BE2C (cell line): ENCODE measurements around the gene ITGA3.

ENCODE experiments used
- DNase-seq: peaks from one replicate; pipeline ENCODE4 v3.0.0-alpha.2; 2020
- H3K27me3 ChIP-seq: fragments of 250-450 bp; sonication (Bioruptor Pico); 2 replicates; pipeline ENCODE4 v1.5.1; 2020; ENCODE audit warnings: mild to moderate bottlenecking
- H3K36me3 ChIP-seq: fragments of 250-450 bp; sonication (Bioruptor Pico); 2 replicates; pipeline ENCODE4 v1.5.1; 2020; ENCODE audit warnings: mild to moderate bottlenecking
- H3K4me1 ChIP-seq: fragments of 250-450 bp; sonication (Bioruptor Pico); 2 replicates; pipeline ENCODE4 v1.5.1; 2020
- H3K4me3 ChIP-seq: 2 replicates; pipeline ENCODE4 v1.5.1; 2011; ENCODE audit warnings: low read depth, low read length
- H3K9me3 ChIP-seq: fragments of 250-450 bp; sonication (Bioruptor Pico); 2 replicates; pipeline ENCODE4 v1.5.1; 2020
- CTCF ChIP-seq: IDR thresholded peaks from 2 replicates; pipeline ENCODE4 v1.5.1; 2012; ENCODE audit warnings: mild to moderate bottlenecking, low read depth, low read length

The ITGA3 gene

DNA sequence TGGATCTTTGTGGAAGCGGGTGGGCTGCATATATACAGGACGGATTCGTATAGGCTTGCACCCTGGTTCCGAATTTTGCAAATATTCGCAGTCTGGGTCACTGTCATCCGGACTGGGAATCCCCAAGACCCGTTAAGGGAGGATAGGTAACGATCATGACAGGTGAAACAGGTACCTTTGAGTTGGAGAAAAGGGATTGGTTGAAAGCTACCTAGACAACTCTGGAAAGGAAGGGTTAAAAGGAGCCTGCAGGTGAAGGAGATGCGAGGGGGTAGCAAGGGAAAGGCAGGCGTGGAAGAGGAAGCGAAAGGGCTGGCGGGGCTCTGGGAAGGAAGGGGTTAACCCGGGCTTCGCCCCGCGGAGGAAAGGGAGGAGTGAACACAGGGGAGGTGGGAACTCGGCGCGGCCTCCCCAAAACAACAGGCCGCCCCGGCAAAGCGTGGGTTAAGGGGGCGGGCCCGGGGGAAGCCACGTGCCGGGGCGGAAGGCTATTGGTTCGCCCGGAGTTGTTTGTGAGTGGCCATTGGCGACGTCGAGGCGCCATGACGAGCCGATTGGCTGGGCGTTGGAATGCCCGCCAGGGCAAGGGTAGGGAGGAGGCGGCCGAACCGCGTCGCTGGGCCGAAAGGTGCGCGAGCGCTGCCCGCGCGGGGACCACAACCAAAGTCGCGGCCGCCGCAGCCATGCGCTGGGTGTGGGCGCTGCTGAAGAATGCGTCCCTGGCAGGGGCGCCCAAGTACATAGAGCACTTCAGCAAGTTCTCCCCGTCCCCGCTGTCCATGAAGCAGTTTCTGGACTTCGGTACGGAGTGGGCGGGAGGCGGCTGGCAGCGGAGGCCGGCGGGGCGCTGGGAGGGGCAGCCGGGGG is 39.1 kb downstream of the ITGA3 start, which contains the start of gene PDK2:
TSS of gene PDK2 (plus strand) at position 599 of the 867 bp plus-strand sequence. CDS start at position 684, 85 bp downstream.
- H3K9me3 ChIP-seq, result no peaks in the 10 kb centered on the region
- peak; percentile 96 for DNase-seq
- H3K4me3 ChIP-seq, result peak within 1 kb of the TSS; percentile 68
- H3K4me1 ChIP-seq, result no peaks in the 10 kb centered on the region
- no peak; the same call in 1 of the 2 replicates for TF ChIP-seq CTCF
- H3K36me3 ChIP-seq, result no peaks in the 10 kb centered on the region
- H3K27me3 ChIP-seq, result no peaks in the 10 kb centered on the region

DNA sequence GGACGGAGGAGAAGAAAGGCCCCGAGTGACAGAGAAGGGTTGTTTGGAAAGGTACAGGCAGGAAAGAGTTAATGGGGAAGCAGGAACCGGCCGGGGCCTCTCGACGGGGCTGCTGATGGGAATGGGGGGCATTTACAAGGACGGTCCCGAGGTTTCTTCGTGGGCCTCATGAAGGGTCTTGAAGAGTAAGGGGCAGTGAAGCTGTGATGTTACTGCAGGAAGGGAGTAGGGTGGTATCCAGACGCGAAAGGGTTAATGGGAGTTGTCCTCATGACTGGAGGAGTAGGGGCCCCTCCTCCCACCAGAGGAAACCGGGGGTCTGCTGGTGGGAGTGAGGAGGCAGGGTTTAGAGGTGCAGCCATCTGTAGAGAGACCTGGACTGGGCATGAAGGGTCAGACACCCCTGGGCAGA is 39.7 kb downstream of the ITGA3 start:
- no peaks in the 10 kb centered on the region for H3K9me3 ChIP-seq
- no peak for TF ChIP-seq CTCF
- no peaks in the 10 kb centered on the region for H3K27me3 ChIP-seq
- DNase-seq, result no peak
- no peaks in the 10 kb centered on the region for H3K36me3 ChIP-seq
- H3K4me3 ChIP-seq, result peak overlapping the region; percentile 68
- H3K4me1 ChIP-seq, result no peaks in the 10 kb centered on the region

- no peak for DNase-seq
- no peaks in the 10 kb centered on the region for H3K9me3 ChIP-seq
- no peaks in the 10 kb centered on the region for H3K36me3 ChIP-seq
- H3K27me3 ChIP-seq, result no peaks in the 10 kb centered on the region
- TF ChIP-seq CTCF, result no peak
- peak overlapping the region; percentile 68 for H3K4me3 ChIP-seq
- H3K4me1 ChIP-seq, result no peaks in the 10 kb centered on the region
These were observed 40.2 kb downstream of the ITGA3 start for GRCh38 chr17:50096092-50096491.

DNA sequence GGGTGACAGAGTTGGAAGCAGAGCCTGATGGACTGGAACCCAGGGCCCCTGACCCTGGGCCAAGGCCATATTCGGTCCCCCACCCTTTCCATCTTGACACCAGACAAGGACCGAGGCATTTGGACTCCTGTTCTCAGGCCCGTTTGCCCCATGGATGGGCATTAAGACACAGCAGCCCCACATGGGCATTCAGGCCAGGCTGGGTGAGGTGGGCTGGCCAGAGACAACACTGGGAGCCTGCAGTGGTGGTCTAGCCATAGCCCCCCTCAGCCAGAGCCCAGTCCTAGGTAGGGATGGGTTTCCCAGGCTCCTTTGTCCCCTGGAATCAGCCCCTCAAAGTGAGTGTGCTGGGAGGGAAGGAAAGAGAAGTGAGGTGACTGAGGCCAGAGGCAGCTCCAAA is 40.8 kb downstream of the ITGA3 start:
- no peak for TF ChIP-seq CTCF
- peaks cover 2% of the 10 kb centered on the region for H3K4me1 ChIP-seq
- no peaks in the 10 kb centered on the region for H3K27me3 ChIP-seq
- no peaks in the 10 kb centered on the region for H3K36me3 ChIP-seq
- no peaks in the 10 kb centered on the region for H3K9me3 ChIP-seq
- DNase-seq, result no peak
- no peak overlapping the region for H3K4me3 ChIP-seq

- Histone ChIP-seq H3K9me3 (no peaks in the 10 kb centered on the region), H3K36me3 (no peaks in the 10 kb centered on the region), H3K4me1 (peaks cover 6% of the 10 kb centered on the region), H3K4me3 (no peak overlapping the region), H3K27me3 (no peaks in the 10 kb centered on the region)
- DNase-seq, result no peak
- TF ChIP-seq CTCF, result no peak
These were observed 41.5 kb downstream of the ITGA3 start for GRCh38 chr17:50097455-50097854.

GRCh38 chr17:50097926-50098325 is 42.0 kb downstream of the ITGA3 start:
- Histone ChIP-seq H3K9me3 (no peaks in the 10 kb centered on the region), H3K4me1 (peaks cover 6% of the 10 kb centered on the region), H3K27me3 (no peaks in the 10 kb centered on the region), H3K36me3 (no peaks in the 10 kb centered on the region), H3K4me3 (no peak overlapping the region)
- no peak for DNase-seq
- TF ChIP-seq CTCF, result no peak
